Adrenal gland (tissue), 5 donors: ENCODE measurements around the gene CCL1.

Experiments
- CTCF ChIP-seq, 6 experiments: fragments of 450-650 bp in 4 of 6; fragments of 200-600 bp in 2 of 6; sonication (generic) in 1 of 6; IDR thresholded peaks; 1 replicate in 5 of 6; 2 replicates in 1 of 6; pipeline versions ENCODE4 v1.5.1 to v1.8.0; 2016 to 2021; ENCODE audit warnings: antibody characterized with exemption in 6 of 6, mild to moderate bottlenecking in 2 of 6, moderate library complexity in 1 of 6
- POLR2A ChIP-seq, 2 donors: fragments of 450-650 bp; IDR thresholded peaks; one replicate each; pipeline ENCODE4 v1.6.1; 2017; ENCODE audit warnings: antibody characterized with exemption in 2 of 2, mild to moderate bottlenecking in 2 of 2, moderate library complexity in 1 of 2
- donor health status: DM: no; HTN: no; CAD: no.

GRCh38 chr17:34411646-34412421 lies 48.8 kb upstream of the CCL1 start:
- no peak for TF ChIP-seq CTCF (IDR thresholded peaks at IDR 0.05)
- TF ChIP-seq POLR2A (IDR thresholded peaks at IDR 0.05) = no peak
